RPMI7951 (cell line): Measurements from ENCODE around the gene GALNT11. TPM values are rescaled to one million over a fixed set of nuclear protein-coding genes. Genes with fewer than 3 reads are reported as not detected.
"Not testable (repeated sequence)": the region's sequence is repeated elsewhere in the genome, so short reads cannot be mapped to it uniquely, and the experiment has no call there.

ENCODE experiments used
- DNase-seq: peaks from one replicate; pipeline ENCODE4 v3.0.0-alpha.2; 2012; ENCODE audit warnings: low read depth
- total RNA-seq: library from RNA; depleted of rRNA; stranded (reverse); fragments of >200 nt; shearing (Covaris generic); gene quantifications from 2 replicates; pipeline ENCODE4 v1.2.3, GENCODE V29; 2014

GALNT11 gene
- total RNA-seq, 1 experiment from 2014 or later, result 40.9 TPM

GRCh38 chr7:152027491-152028365, 2.3 kb downstream of the GALNT11 start:
- not testable (repeated sequence) for DNase-seq

- DNase-seq, result peak; percentile 67
Measured at GRCh38 chr7:152030059-152030458, 4.6 kb downstream of the GALNT11 start.

GRCh38 chr7:152030639-152031038, 5.2 kb downstream of the GALNT11 start:
- not testable (repeated sequence) for DNase-seq

- no peak for DNase-seq
Measured at GRCh38 chr7:152035817-152036216, 10.3 kb downstream of the GALNT11 start.

GRCh38 chr7:152038410-152038809, 12.9 kb downstream of the GALNT11 start:
- DNase-seq, result not testable (repeated sequence)

GRCh38 chr7:152043086-152043485, 17.6 kb downstream of the GALNT11 start:
- not testable (repeated sequence) for DNase-seq

GRCh38 chr7:152044909-152045308, 19.4 kb downstream of the GALNT11 start:
- DNase-seq, result not testable (repeated sequence)

- DNase-seq, result no peak
Measured at GRCh38 chr7:152046531-152046930, 21.1 kb downstream of the GALNT11 start.

- DNase-seq, result no peak
Measured at GRCh38 chr7:152048051-152048450, 22.6 kb downstream of the GALNT11 start.

GRCh38 chr7:152050547-152050971, 25.1 kb downstream of the GALNT11 start:
- peak; percentile 91 for DNase-seq

GRCh38 chr7:152051968-152052367, 26.5 kb downstream of the GALNT11 start:
- DNase-seq, result no peak

GRCh38 chr7:152052771-152053170, 27.3 kb downstream of the GALNT11 start:
- DNase-seq, result no peak

GRCh38 chr7:152054367-152055230, 29.1 kb downstream of the GALNT11 start:
- DNase-seq, result peak; percentile 26

GRCh38 chr7:152056621-152057274, 31.3 kb downstream of the GALNT11 start:
- no peak for DNase-seq

GRCh38 chr7:152059311-152059710, 33.8 kb downstream of the GALNT11 start:
- no peak for DNase-seq

- DNase-seq, result not testable (repeated sequence)
Measured at GRCh38 chr7:152061086-152061485, 35.6 kb downstream of the GALNT11 start.

GRCh38 chr7:152063192-152063591, 37.7 kb downstream of the GALNT11 start:
- DNase-seq, result not testable (repeated sequence)

GRCh38 chr7:152063821-152064220, 38.3 kb downstream of the GALNT11 start:
- not testable (repeated sequence) for DNase-seq

- not testable (repeated sequence) for DNase-seq
Measured at GRCh38 chr7:152065800-152066344, 40.4 kb downstream of the GALNT11 start.

- DNase-seq, result no peak
Measured at GRCh38 chr7:152072421-152072820, 46.9 kb downstream of the GALNT11 start.

GRCh38 chr7:152073352-152073751, 47.9 kb downstream of the GALNT11 start:
- no peak for DNase-seq

- no peak for DNase-seq
Measured at GRCh38 chr7:152074673-152075072, 49.2 kb downstream of the GALNT11 start.
